Fibroblast of lung (primary cell): Measurements from ENCODE around the gene TMC1.

Experiments used
- CTCF ChIP-seq, 2 donors: IDR thresholded peaks in 1 of 2; conservative IDR thresholded peaks in 1 of 2; 1 replicate in 1 of 2; 2 replicates in 1 of 2; pipeline ENCODE4 v1.5.1; 2011 to 2012; ENCODE audit warnings: low read length in 2 of 2, control low read depth in 1 of 2, inconsistent platforms in 1 of 2, low read depth in 1 of 2, mild to moderate bottlenecking in 1 of 2
- EZH2 ChIP-seq: IDR thresholded peaks from 2 replicates; pipeline ENCODE4 v1.5.1; 2012; ENCODE audit warnings: low read length, control low read depth, mild to moderate bottlenecking; ENCODE audit errors: missing control alignments

GRCh38 chr9:72540348-72540873, 19.0 kb downstream of the TMC1 start:
- no peak for TF ChIP-seq CTCF (conservative IDR thresholded peaks at IDR 0.05 in 1 of 2, IDR thresholded peaks at IDR 0.05 in 1 of 2; ENCODE audit: low read depth in 1 of 2, low read length in 2 of 2)
- no peak for TF ChIP-seq EZH2
